Pancreas (tissue), 10 donors: ENCODE data around the gene ARHGEF38. TPM values are rescaled to one million over a fixed set of nuclear protein-coding genes. Genes with fewer than 3 reads are reported as not detected.
A peak's percentile ranks its signal among the peaks of the same experiment; 100 is the strongest.

Experiments used
- ATAC-seq, 4 donors: fragments of 200-7000 bp; cut with Tn5 transposase; one replicate each; pipeline versions ENCODE4 v1.8.0 to v1.9.1; 2020; ENCODE audit warnings: mild to moderate bottlenecking in 4 of 4, moderate library complexity in 4 of 4
- DNase-seq, 6 donors: peaks; one replicate each; pipeline ENCODE4 v3.0.0-alpha.2; 2020
- FAIRE-seq: peaks from 2 replicates; lab custom pipeline; 2012; peaks lifted over from hg19 to GRCh38; lab: Jason Lieb, UNC
- H3K27ac ChIP-seq, 4 donors: fragments of 200-600 bp; sonication (generic); 1 replicate in 3 of 4; 2 replicates in 1 of 4; pipeline versions ENCODE4 v1.5.0 to v1.8.0; 2020
- H3K27me3 ChIP-seq, 4 donors: fragments of 200-600 bp; one replicate each; pipeline ENCODE4 v1.8.0; 2021
- H3K36me3 ChIP-seq, 3 donors: fragments of 200-600 bp; sonication (generic) in 1 of 3; one replicate each; pipeline versions ENCODE4 v1.5.0 to v1.8.0; 2020 to 2021
- H3K4me1 ChIP-seq, 3 donors: fragments of 200-600 bp; one replicate each; pipeline ENCODE4 v1.8.0; 2021
- H3K4me3 ChIP-seq, 4 donors: fragments of 200-600 bp; sonication (generic) in 2 of 4; one replicate each; pipeline versions ENCODE4 v1.5.0 to v1.8.0; 2020 to 2021
- H3K9me3 ChIP-seq, 4 donors: fragments of 200-600 bp; one replicate each; pipeline ENCODE4 v1.8.0; 2021
- WGBS, 2 donors: extraction: QIAGEN DNeasy Blood & Tissue Kit; methylation state at CpG; one replicate each; pipeline ENCODE4 v1.1.7; 2013; 5-methylcytosine and 5-hydroxymethylcytosine counted together
- intact Hi-C, 3 donors: fragments of 100-400 bp; cut with DNase I; formaldehyde crosslinking; loops; one replicate each; pipeline versions ENCODE4 v1.11.1 to v1.14.2; 2022
- polyA plus RNA-seq, 2 donors: library from polyadenylated mRNA; stranded (reverse); fragments of 200-250 nt; gene quantifications; one replicate each; pipeline ENCODE4 v1.2.3, GENCODE V29; 2013
- total RNA-seq, 6 donors: library from RNA; stranded (reverse); fragmentation: NEBNext Ultra II Directional in 4 of 6; extraction: Animal tissue kit (Norgen Biotek cat#: 25700) in 4 of 6; gene quantifications; one replicate each; pipeline versions ENCODE4 v1.2.1 to v1.2.4, GENCODE V29; 2021 to 2023
- TF ChIP-seq, protein P1 (sequence below), 4 donors: fragments of 200-600 bp; sonication (generic) in 3 of 4; IDR thresholded peaks; one replicate each; pipeline versions ENCODE4 v1.5.0 to v1.8.0; 2021; ENCODE audit warnings: antibody characterized with exemption in 4 of 4
- donor health status: healthy with polysubstance abuse.
- donor health status: DM: no; HTN: no; CAD: no; lungs with moderate emphysema.
- donor health status: DM: no; HTN: no; CAD: no.
- donor health status: control.
- donor health status: control.
- donor health status: Bipolar disorder and iron deficiency.
- donor health status: DM: yes; HTN: yes; CAD: no.
- donor health status: DM: no; HTN: no; CAD: no.
- donor health status: DM: no; HTN: no; CAD: no.
- donor health status: DM: yes; HTN: yes; CAD: no.

ARHGEF38 gene
- total and polyA plus RNA-seq, 8 donors = 5.0 to 19.2 (median 8.2) TPM

DNA sequence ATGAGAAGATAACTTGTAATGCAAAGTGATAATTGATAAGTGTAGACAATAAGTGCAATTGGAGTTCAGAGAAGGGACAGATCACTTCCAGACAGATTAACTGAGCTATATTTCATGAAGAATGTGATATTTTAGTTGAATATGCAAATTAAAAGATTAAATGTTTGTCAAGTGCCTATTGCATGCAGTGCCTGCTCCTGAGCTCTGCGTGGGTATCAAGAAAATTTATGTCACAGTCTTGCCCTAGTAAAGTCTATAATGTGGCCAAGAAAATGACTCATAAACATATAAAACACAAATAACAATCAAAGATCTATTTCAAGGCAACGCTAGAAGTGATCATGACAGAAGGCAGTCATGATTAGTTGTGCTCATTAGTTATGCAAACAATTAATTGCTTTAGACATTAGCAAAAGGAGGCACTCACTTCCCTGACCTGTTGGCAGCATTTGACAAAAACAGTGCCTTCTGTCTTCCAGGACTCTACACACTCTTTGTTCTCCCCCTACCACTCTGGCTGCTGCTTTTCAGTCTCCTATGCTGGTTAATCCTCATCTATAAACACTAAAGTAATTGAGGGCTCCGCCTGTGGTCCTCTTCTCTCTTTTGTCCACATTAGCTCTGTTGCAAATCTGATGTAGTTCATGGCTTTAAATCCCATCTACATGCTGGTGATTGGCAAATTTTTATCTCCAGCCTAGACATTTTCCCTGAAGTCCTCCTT, 47.7 kb downstream of the ARHGEF38 start:
- DNase-seq (no peak), FAIRE-seq (no peak), ATAC-seq (no peak)
- Histone ChIP-seq H3K4me1 (peaks cover 7 to 31% (median 9%) of the 10 kb centered on the region in 3 donors), H3K4me3 (no peak overlapping the region), H3K9me3 (no peaks in the 10 kb centered on the region), H3K27ac (no peak overlapping the region), H3K27me3 (no peaks in the 10 kb centered on the region), H3K36me3 (no peaks in the 10 kb centered on the region)
- intact Hi-C loops = no loop called here
- TF ChIP-seq, protein P1, sequence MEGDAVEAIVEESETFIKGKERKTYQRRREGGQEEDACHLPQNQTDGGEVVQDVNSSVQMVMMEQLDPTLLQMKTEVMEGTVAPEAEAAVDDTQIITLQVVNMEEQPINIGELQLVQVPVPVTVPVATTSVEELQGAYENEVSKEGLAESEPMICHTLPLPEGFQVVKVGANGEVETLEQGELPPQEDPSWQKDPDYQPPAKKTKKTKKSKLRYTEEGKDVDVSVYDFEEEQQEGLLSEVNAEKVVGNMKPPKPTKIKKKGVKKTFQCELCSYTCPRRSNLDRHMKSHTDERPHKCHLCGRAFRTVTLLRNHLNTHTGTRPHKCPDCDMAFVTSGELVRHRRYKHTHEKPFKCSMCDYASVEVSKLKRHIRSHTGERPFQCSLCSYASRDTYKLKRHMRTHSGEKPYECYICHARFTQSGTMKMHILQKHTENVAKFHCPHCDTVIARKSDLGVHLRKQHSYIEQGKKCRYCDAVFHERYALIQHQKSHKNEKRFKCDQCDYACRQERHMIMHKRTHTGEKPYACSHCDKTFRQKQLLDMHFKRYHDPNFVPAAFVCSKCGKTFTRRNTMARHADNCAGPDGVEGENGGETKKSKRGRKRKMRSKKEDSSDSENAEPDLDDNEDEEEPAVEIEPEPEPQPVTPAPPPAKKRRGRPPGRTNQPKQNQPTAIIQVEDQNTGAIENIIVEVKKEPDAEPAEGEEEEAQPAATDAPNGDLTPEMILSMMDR (IDR thresholded peaks at IDR 0.05) = no peak
- 89 to 93% methylated on average over 3 of the region's 3 CpGs for WGBS, 2 donors

DNA sequence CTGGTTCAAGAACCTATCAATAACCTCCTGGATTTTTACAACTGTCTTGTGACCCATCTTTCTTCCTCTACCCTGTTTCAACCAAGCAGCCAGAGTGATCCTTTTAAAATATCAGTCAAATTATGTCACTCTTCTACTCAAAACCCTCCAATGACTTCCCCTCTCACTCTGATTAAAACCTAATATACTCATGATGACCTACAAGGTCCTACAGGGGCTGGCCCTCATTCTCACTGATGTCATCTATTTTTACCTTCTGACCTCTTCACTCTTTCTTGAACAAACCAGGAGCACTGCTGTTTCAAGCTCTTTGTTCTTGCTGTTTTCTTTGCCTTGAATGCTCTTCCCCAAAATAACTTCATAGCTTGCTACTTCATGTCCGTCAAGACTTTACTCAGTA, 48.5 kb downstream of the ARHGEF38 start:
- 91 to 98% methylated on average over 1 of the region's 1 CpG for WGBS, 2 donors
- H3K27ac ChIP-seq = no peak overlapping the region
- no peaks in the 10 kb centered on the region for H3K9me3 ChIP-seq
- intact Hi-C loops = no loop called here
- H3K36me3 ChIP-seq = no peaks in the 10 kb centered on the region
- TF ChIP-seq, protein P1 (IDR thresholded peaks at IDR 0.05) = no peak
- FAIRE-seq (no peak), DNase-seq (no peak), ATAC-seq (no peak)
- no peaks in the 10 kb centered on the region for H3K27me3 ChIP-seq
- H3K4me3 ChIP-seq = no peak overlapping the region
- peaks cover 6 to 34% (median 13%) of the 10 kb centered on the region in 3 donors for H3K4me1 ChIP-seq

- Histone ChIP-seq H3K27ac (no peak overlapping the region), H3K9me3 (no peaks in the 10 kb centered on the region), H3K4me3 (no peak overlapping the region), H3K4me1 (peaks cover 6 to 35% (median 13%) of the 10 kb centered on the region in 3 donors), H3K27me3 (no peaks in the 10 kb centered on the region), H3K36me3 (no peaks in the 10 kb centered on the region)
- ATAC-seq = no peak
- intact Hi-C loops = no loop called here
- DNase-seq = no peak
- FAIRE-seq = no peak
- TF ChIP-seq, protein P1 (IDR thresholded peaks at IDR 0.05) = no peak
- WGBS, 2 donors = 92 to 98% methylated on average over 1 of the region's 1 CpG
Observed at GRCh38 chr4:105601406-105601805, 49.0 kb downstream of the ARHGEF38 start.

DNA sequence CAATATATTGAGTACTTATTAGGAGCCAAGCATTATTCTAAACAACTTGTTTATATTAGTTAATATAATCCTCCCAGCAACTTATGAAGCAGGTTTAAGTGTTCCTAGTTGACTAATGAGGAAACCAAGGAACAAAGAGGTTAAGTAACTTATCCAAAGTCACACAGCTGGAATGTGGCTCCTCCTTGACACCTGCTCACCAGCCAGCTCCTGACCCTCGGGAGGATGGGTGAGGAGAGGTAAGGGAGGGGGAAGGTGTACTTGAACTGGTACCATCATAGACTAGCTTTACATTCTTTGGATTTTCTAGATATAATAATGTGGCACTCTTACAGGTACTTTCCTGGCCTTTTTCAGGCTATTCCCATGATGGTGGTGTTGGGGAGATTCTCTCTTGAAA, 50.7 kb downstream of the ARHGEF38 start:
- ATAC-seq (peak in 1 of 4 donors; percentile 43), FAIRE-seq (no peak), DNase-seq (no peak)
- WGBS, 2 donors = 58 to 62% methylated on average over 1 of the region's 1 CpG
- H3K4me3 ChIP-seq = no peak overlapping the region
- H3K36me3 ChIP-seq = no peaks in the 10 kb centered on the region
- intact Hi-C loops = no loop called here
- H3K27me3 ChIP-seq = no peaks in the 10 kb centered on the region
- H3K9me3 ChIP-seq = no peaks in the 10 kb centered on the region
- H3K27ac ChIP-seq = no peak overlapping the region
- TF ChIP-seq, protein P1 (IDR thresholded peaks at IDR 0.05) = no peak
- H3K4me1 ChIP-seq = peaks cover 6 to 28% (median 11%) of the 10 kb centered on the region in 3 donors

DNA sequence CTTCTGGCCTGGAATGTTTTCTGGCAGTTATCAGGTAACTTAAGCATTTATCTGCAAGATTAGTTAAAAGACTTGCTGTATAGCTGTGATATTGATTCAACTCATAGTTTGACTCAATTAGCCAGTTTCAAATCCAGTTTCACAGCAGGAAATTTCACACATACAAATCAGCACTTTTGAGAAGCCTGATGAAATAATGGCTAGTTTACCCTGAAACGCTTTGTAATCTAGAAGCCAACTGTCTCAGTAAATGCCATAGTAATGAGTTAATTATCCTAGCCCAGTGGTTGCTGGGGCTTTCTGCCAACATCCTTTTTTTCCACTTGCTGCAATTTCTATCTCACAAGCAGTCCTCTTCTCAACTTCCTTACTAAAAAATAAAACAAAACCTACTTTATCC, 53.1 kb downstream of the ARHGEF38 start:
- intact Hi-C loops = no loop called here
- no peak for DNase-seq
- H3K4me3 ChIP-seq = no peak overlapping the region
- H3K36me3 ChIP-seq = no peaks in the 10 kb centered on the region
- FAIRE-seq = no peak
- H3K27me3 ChIP-seq = no peaks in the 10 kb centered on the region
- H3K4me1 ChIP-seq = peaks cover 4 to 16% (median 9%) of the 10 kb centered on the region in 3 donors
- 2 to 3% methylated on average over 1 of the region's 1 CpG for WGBS, 2 donors
- ATAC-seq = peak in 3 of 4 donors; percentile 25 to 72 (median 68)
- TF ChIP-seq, protein P1 (IDR thresholded peaks at IDR 0.05) = no peak
- peak overlapping the region in 2 of 4 donors; percentile 17 to 66 for H3K27ac ChIP-seq
- no peaks in the 10 kb centered on the region for H3K9me3 ChIP-seq
